OCI-LY7 (cell line): Measurements from ENCODE around the gene ST8SIA2. TPM values are rescaled to one million over a fixed set of nuclear protein-coding genes. Genes with fewer than 3 reads are reported as not detected.

Experiments
- BruUV-seq: library from RNA; stranded (reverse); fragments of 400-500 nt; replicated peaks from 2 replicates; lab custom pipeline; 2021; lab: Mats Ljungman, UMichigan
- CTCF ChIA-PET: fragments of 300-600 bp; sonication (Branson Sonifier 250); formaldehyde crosslinking; loops from one replicate; lab custom pipeline; 2022; ENCODE audit warnings: antibody characterized with exemption; ENCODE audit not compliant: unreplicated experiment; lab: Charles Lee
- POLR2A ChIA-PET: fragments of 300-600 bp; sonication (Branson Sonifier 250); formaldehyde crosslinking; loops from one replicate; lab custom pipeline; 2022; ENCODE audit warnings: antibody characterized with exemption; lab: Charles Lee
- DNase-seq: peaks from one replicate; pipeline ENCODE4 v3.0.0-alpha.2; 2015; ENCODE audit warnings: low spot score
- H2AFZ ChIP-seq: fragments of 200-600 bp; sonication (generic), shearing (Covaris generic); 2 replicates; pipeline ENCODE4 v1.6.1; 2014; ENCODE audit warnings: mild to moderate bottlenecking, antibody characterized with exemption, low read length, moderate library complexity
- H3K27ac ChIP-seq: fragments of 200-600 bp; sonication (generic); 2 replicates; pipeline ENCODE4 v1.5.1; 2014; ENCODE audit warnings: mixed run types, low read depth, mild to moderate bottlenecking, moderate library complexity, low read length, inconsistent platforms; ENCODE audit not compliant: poor library complexity, severe bottlenecking
- H3K36me3 ChIP-seq: fragments of 200-600 bp; sonication (generic); 2 replicates; pipeline ENCODE4 v1.6.1; 2014; ENCODE audit warnings: mild to moderate bottlenecking, antibody characterized with exemption, low read length, moderate library complexity, mixed read lengths; ENCODE audit not compliant: insufficient read depth
- H3K4me1 ChIP-seq: fragments of 200-600 bp; sonication (generic); 2 replicates; pipeline ENCODE4 v1.5.1; 2014; ENCODE audit warnings: mild to moderate bottlenecking, low read length; ENCODE audit not compliant: insufficient read depth, poor library complexity, severe bottlenecking
- H3K4me2 ChIP-seq: fragments of 200-600 bp; sonication (generic); 2 replicates; pipeline ENCODE4 v1.6.1; 2014; ENCODE audit warnings: mild to moderate bottlenecking, low read length
- H3K4me3 ChIP-seq: fragments of 200-600 bp; sonication (generic); 2 replicates; pipeline ENCODE4 v1.5.1; 2014; ENCODE audit warnings: mild to moderate bottlenecking, low read depth, low read length; ENCODE audit not compliant: poor library complexity, severe bottlenecking
- H3K79me2 ChIP-seq: fragments of 200-600 bp; sonication (generic); 2 replicates; pipeline ENCODE4 v1.6.1; 2016; ENCODE audit warnings: low read depth, mild to moderate bottlenecking, low read length, moderate library complexity, mixed read lengths; ENCODE audit not compliant: insufficient read depth
- H3K9me2 ChIP-seq: fragments of 200-600 bp; sonication (generic); 2 replicates; pipeline ENCODE4 v1.6.1; 2016; ENCODE audit warnings: mild to moderate bottlenecking, low read length, mixed read lengths; ENCODE audit not compliant: insufficient read depth
- H3K9me3 ChIP-seq: fragments of 200-600 bp; sonication (generic); 2 replicates; pipeline ENCODE4 v1.6.1; 2014; ENCODE audit warnings: mild to moderate bottlenecking, mixed run types, low read length, mixed read lengths
- H4K20me1 ChIP-seq: fragments of 200-600 bp; sonication (generic); 2 replicates; pipeline ENCODE4 v1.6.1; 2014; ENCODE audit warnings: mild to moderate bottlenecking, antibody characterized with exemption, low read length, moderate library complexity, mixed read lengths; ENCODE audit not compliant: insufficient read depth
- CTCF ChIP-seq: fragments of 200-600 bp; sonication (generic); conservative IDR thresholded peaks from 2 replicates; pipeline ENCODE4 v1.5.1; 2014; ENCODE audit warnings: mild to moderate bottlenecking, antibody characterized with exemption, low read length, moderate library complexity, mixed read lengths
- EZH2phosphoT487 ChIP-seq: fragments of 200-600 bp; sonication (generic); IDR thresholded peaks from 2 replicates; pipeline ENCODE4 v1.6.1; 2018; ENCODE audit warnings: low read depth, borderline replicate concordance, mild to moderate bottlenecking, mixed run types, antibody characterized with exemption, low read length, moderate library complexity, mixed read lengths
- intact Hi-C: fragments of 100-400 bp; cut with micrococcal nuclease; formaldehyde crosslinking; loops from one replicate; pipeline ENCODE4 v1.10.0; 2022; ENCODE audit not compliant: unreplicated experiment
- total RNA-seq, 2 experiments: library from RNA; depleted of rRNA in 1 of 2; stranded (reverse); fragments of >200 nt in 1 of 2; shearing (Covaris generic) in 1 of 2; gene quantifications; 2 replicates each; pipeline ENCODE4 v1.2.3, GENCODE V29; 2014 to 2022

The ST8SIA2 gene
- total RNA-seq, 2 experiments from 2014 or later: not detected

- CTCF ChIA-PET: no interaction called here
These were observed 24.0 kb downstream of the ST8SIA2 start for GRCh38 chr15:92417716-92418115.

GRCh38 chr15:92418864-92419263, 25.2 kb downstream of the ST8SIA2 start:
- no TSS peak for BruUV-seq
- no peak for TF ChIP-seq EZH2phosphoT487
- no peak for TF ChIP-seq CTCF

More at GRCh38 chr15:92417716-92418115, 24.0 kb downstream of the ST8SIA2 start:
- H3K4me1 ChIP-seq: no peaks in the 10 kb centered on the region
- H3K36me3 ChIP-seq: no peaks in the 10 kb centered on the region
- no peak for TF ChIP-seq CTCF
- no peak for TF ChIP-seq EZH2phosphoT487
- H3K4me2 ChIP-seq: no peak overlapping the region
- H4K20me1 ChIP-seq: no peaks in the 10 kb centered on the region
- no peaks in the 10 kb centered on the region for H3K79me2 ChIP-seq
- H2AFZ ChIP-seq: no peak overlapping the region
- H3K27ac ChIP-seq: no peak overlapping the region
- intact Hi-C loops: no loop called here
- no peaks in the 10 kb centered on the region for H3K9me2 ChIP-seq
- H3K4me3 ChIP-seq: no peak overlapping the region
- H3K9me3 ChIP-seq: no peaks in the 10 kb centered on the region
- POLR2A ChIA-PET: no interaction called here
- DNase-seq: no peak
- BruUV-seq: no TSS peak

GRCh38 chr15:92421976-92422375, 28.3 kb downstream of the ST8SIA2 start:
- POLR2A ChIA-PET: no interaction called here
- no peak for TF ChIP-seq EZH2phosphoT487
- TF ChIP-seq CTCF: no peak
- H4K20me1 ChIP-seq: no peaks in the 10 kb centered on the region
- no peaks in the 10 kb centered on the region for H3K36me3 ChIP-seq
- H3K4me2 ChIP-seq: no peak overlapping the region
- CTCF ChIA-PET: no interaction called here
- DNase-seq: no peak
- no peak overlapping the region for H3K27ac ChIP-seq
- no peak overlapping the region for H3K4me3 ChIP-seq
- H3K9me2 ChIP-seq: no peaks in the 10 kb centered on the region
- intact Hi-C loops: no loop called here
- no TSS peak for BruUV-seq
- H3K4me1 ChIP-seq: no peaks in the 10 kb centered on the region
- H3K9me3 ChIP-seq: no peaks in the 10 kb centered on the region
- H3K79me2 ChIP-seq: no peaks in the 10 kb centered on the region
- H2AFZ ChIP-seq: no peak overlapping the region

More at GRCh38 chr15:92418864-92419263, 25.2 kb downstream of the ST8SIA2 start:
- Histone ChIP-seq H3K9me2 (no peaks in the 10 kb centered on the region), H4K20me1 (no peaks in the 10 kb centered on the region), H3K36me3 (no peaks in the 10 kb centered on the region), H3K79me2 (no peaks in the 10 kb centered on the region), H3K4me1 (no peaks in the 10 kb centered on the region), H2AFZ (no peak overlapping the region), H3K9me3 (no peaks in the 10 kb centered on the region), H3K27ac (no peak overlapping the region), H3K4me2 (no peak overlapping the region), H3K4me3 (no peak overlapping the region)
- intact Hi-C loops: no loop called here
- ChIA-PET POLR2A (interaction anchor here (0.7 kb wide), 1 partner anchor 47 kb away, joined by 3 read pairs; no protein-coding TSS in a partner anchor), CTCF (no interaction called here)
- no peak for DNase-seq
